K562 (cell line): ENCODE results near the gene HOXA13. TPM values are rescaled to one million over a fixed set of nuclear protein-coding genes. Genes with fewer than 3 reads are reported as not detected.

Source experiments
- ATAC-seq: fragments of 200-7000 bp; cut with Tn5 transposase; 3 replicates; pipeline ENCODE4 v1.9.1; 2020; ENCODE audit warnings: moderate library complexity
- BruUV-seq: library from RNA; stranded (reverse); fragments of 400-500 nt; replicated peaks from 2 replicates; lab custom pipeline; 2021; lab: Mats Ljungman, UMichigan
- CTCF ChIA-PET: fragments of 300-600 bp; formaldehyde crosslinking; extraction: SDS; loops from one replicate; lab custom pipeline; 2021; ENCODE audit warnings: low intra/inter-chr PET ratio; lab: Yijun Ruan, JAX
- POLR2A ChIA-PET: fragments of 300-600, 350-650 bp; sonication (Branson Sonifier 250); formaldehyde crosslinking; extraction: SDS; loops from one replicate; lab custom pipeline; 2021; ENCODE audit warnings: antibody characterized with exemption, inconsistent platforms; lab: Yijun Ruan, JAX
- DNase-seq, 4 experiments: peaks; one replicate each; pipeline versions ENCODE4 v3.0.0 to v3.0.0-alpha.2; 2011 to 2018; ENCODE audit warnings: low spot score in 3 of 4, mixed read lengths in 3 of 4; ENCODE audit errors: extremely low read depth in 1 of 4
- FAIRE-seq: peaks from 2 replicates; lab custom pipeline; 2011; peaks lifted over from hg19 to GRCh38; lab: Jason Lieb, UNC
- H2AFZ ChIP-seq: 2 replicates; pipeline ENCODE4 v1.6.0; 2011; ENCODE audit warnings: low read depth, low read length, control low read depth, inconsistent platforms
- H3K27ac ChIP-seq: fragments of 200-600 bp; 3 replicates; pipeline ENCODE4 v1.8.0; 2011; ENCODE audit warnings: low read depth, mild to moderate bottlenecking, control low read depth, inconsistent platforms, low read length, moderate library complexity, mixed read lengths; ENCODE audit errors: extremely low read depth
- H3K27me3 ChIP-seq, 2 experiments: fragments of 300-600 bp in 1 of 2; 2 replicates in 1 of 2; 3 replicates in 1 of 2; pipeline versions ENCODE4 v1.6.0 to v1.8.0; 2011; ENCODE audit warnings: inconsistent platforms in 2 of 2, low read length in 2 of 2, mild to moderate bottlenecking in 1 of 2, mixed read lengths in 1 of 2, moderate library complexity in 1 of 2; ENCODE audit not compliant: control insufficient read depth in 2 of 2, insufficient read depth in 2 of 2
- H3K36me3 ChIP-seq: fragments of 300-600 bp; 3 replicates; pipeline ENCODE4 v1.8.0; 2011; ENCODE audit warnings: mild to moderate bottlenecking, low read length, inconsistent platforms; ENCODE audit not compliant: control insufficient read depth, insufficient read depth
- H3K4me1 ChIP-seq, 2 experiments: fragments of 200-600 bp in 1 of 2; replicated peaks in 1 of 2; 2 replicates in 1 of 2; 3 replicates in 1 of 2; pipeline versions ENCODE4 v1.5.1 to v1.8.0; 2011; ENCODE audit warnings: inconsistent platforms in 2 of 2, low read length in 2 of 2, mild to moderate bottlenecking in 1 of 2, mixed read lengths in 1 of 2, moderate library complexity in 1 of 2; ENCODE audit not compliant: control insufficient read depth in 2 of 2, insufficient read depth in 2 of 2
- H3K4me2 ChIP-seq: 2 replicates; pipeline ENCODE4 v1.6.1; 2011; ENCODE audit warnings: low read length, control low read depth, inconsistent platforms, mixed read lengths; ENCODE audit not compliant: insufficient read depth
- H3K4me3 ChIP-seq: fragments of 200-600 bp; sonication (generic), shearing (Covaris generic); 2 replicates; pipeline ENCODE4 v1.5.1; 2016; ENCODE audit warnings: control low read depth, inconsistent platforms
- H3K79me2 ChIP-seq: fragments of 200-600 bp; 3 replicates; pipeline ENCODE4 v1.8.0; 2011; ENCODE audit warnings: low read length, inconsistent platforms; ENCODE audit not compliant: control insufficient read depth, insufficient read depth
- H3K9ac ChIP-seq, 2 experiments: 2 replicates each; pipeline versions ENCODE4 v1.6.0 to v1.6.1; 2011; ENCODE audit warnings: low read depth in 2 of 2, low read length in 2 of 2, control low read depth in 1 of 2, inconsistent platforms in 1 of 2, mild to moderate bottlenecking in 1 of 2, mixed read lengths in 1 of 2; ENCODE audit not compliant: insufficient read depth in 1 of 2
- H3K9me1 ChIP-seq: one replicate; pipeline ENCODE4 v1.6.0; 2011; ENCODE audit warnings: inconsistent platforms, mild to moderate bottlenecking, low read length, moderate library complexity; ENCODE audit not compliant: control insufficient read depth, insufficient read depth
- H3K9me3 ChIP-seq: replicated peaks from 2 replicates; pipeline ENCODE4 v1.5.1; 2011; ENCODE audit warnings: low read depth, low read length, inconsistent platforms; ENCODE audit not compliant: control insufficient read depth, insufficient read depth
- H4K20me1 ChIP-seq: replicated peaks from 2 replicates; pipeline ENCODE4 v1.6.1; 2011; ENCODE audit warnings: low read length, inconsistent platforms, mixed read lengths; ENCODE audit not compliant: control insufficient read depth, insufficient read depth
- HMGN3 ChIP-seq: IDR thresholded peaks from 2 replicates; pipeline ENCODE4 v1.6.1; 2011; ENCODE audit warnings: borderline replicate concordance, low read depth, mild to moderate bottlenecking, mixed read lengths, low read length; ENCODE audit not compliant: insufficient read length; ENCODE audit errors: extremely low read depth
- MCM7 ChIP-seq, 2 experiments: fragments of 450-650 bp; IDR thresholded peaks; 2 replicates each; pipeline ENCODE4 v1.6.1; 2016 to 2018
- RBFOX2 ChIP-seq: fragments of 200-400 bp; formaldehyde crosslinking; IDR thresholded peaks from 2 replicates; pipeline ENCODE4 v1.6.1; 2017; ENCODE audit warnings: low read depth, mild to moderate bottlenecking, low read length, moderate library complexity
- SETDB1 ChIP-seq: IDR thresholded peaks from one replicate; pipeline ENCODE4 v1.6.1; 2012; ENCODE audit warnings: low read length, control low read depth, inconsistent platforms
- SOX6 ChIP-seq: fragments of 450-650 bp; IDR thresholded peaks from 2 replicates; pipeline ENCODE4 v1.6.1; 2014; ENCODE audit warnings: mild to moderate bottlenecking
- ZNF146 ChIP-seq: IDR thresholded peaks from one replicate; pipeline ENCODE4 v1.6.1; 2018; ENCODE audit warnings: missing compliant biosample characterization; ENCODE audit not compliant: unreplicated experiment
- ZNF76 ChIP-seq: fragments of 250-450 bp; sonication (Bioruptor Pico); IDR thresholded peaks from 2 replicates; pipeline ENCODE4 v1.4.0; 2020; ENCODE audit warnings: mild to moderate bottlenecking, moderate library complexity, borderline replicate concordance
- WGBS: fragments of 100-300 bp; shearing (Covaris generic); methylation state at CpG from one replicate; pipeline ENCODE4 v1.1.6; 2016; ENCODE audit warnings: low coverage, mixed read lengths; ENCODE audit not compliant: insufficient coverage; ENCODE audit errors: missing lambda C conversion rate; 5-methylcytosine and 5-hydroxymethylcytosine counted together
- in situ Hi-C: fragments of 300-500 bp; cut with MboI; formaldehyde crosslinking; loops from 4 replicates; pipeline ENCODE4 v1.15.0; 2018; ENCODE audit warnings: inconsistent platforms, mixed read lengths
- intact Hi-C: fragments of 100-400 bp; cut with micrococcal nuclease; formaldehyde crosslinking; loops from 2 replicates; pipeline ENCODE4 v1.14.2; 2022
- polyA plus RNA-seq, 8 experiments: library from polyadenylated mRNA; depleted of rRNA in 4 of 8; stranded (reverse) in 5 of 8; unstranded in 3 of 8; fragments of >200 nt; fragmentation: Nextera tagmentation in 2 of 8; fragmentation: Illumina TruSeq in 1 of 8; extraction: Ambion mirVana in 2 of 8; extraction: Trizol in 1 of 8; gene quantifications; 2 replicates each; pipeline versions ENCODE4 v1.2.1 to v1.2.3, GENCODE V29; 2011 to 2014; ENCODE audit warnings: inconsistent platforms in 1 of 8, missing spikeins in 1 of 8
- total RNA-seq, 7 experiments: library from RNA; depleted of rRNA in 6 of 7; stranded (reverse); fragments of >200 nt in 6 of 7; fragmentation: Illumina TruSeq in 2 of 7; extraction: Trizol in 2 of 7; gene quantifications; 2 replicates each; pipeline versions ENCODE4 v1.2.1 to v1.2.3, GENCODE V29; 2011 to 2021; ENCODE audit warnings: low replicate concordance in 1 of 7
- TF ChIP-seq, protein P1 (sequence below): fragments of 250-450 bp; sonication (Bioruptor Pico); IDR thresholded peaks from 2 replicates; pipeline ENCODE4 v1.8.0; 2022; ENCODE audit warnings: moderate library complexity, mild to moderate bottlenecking, inconsistent platforms

Gene HOXA13
- total and polyA plus RNA-seq, 9 of the 15 experiments (the other 6 are each of a cell fraction or from before 2014, with no cell fraction given) = not detected

DNA sequence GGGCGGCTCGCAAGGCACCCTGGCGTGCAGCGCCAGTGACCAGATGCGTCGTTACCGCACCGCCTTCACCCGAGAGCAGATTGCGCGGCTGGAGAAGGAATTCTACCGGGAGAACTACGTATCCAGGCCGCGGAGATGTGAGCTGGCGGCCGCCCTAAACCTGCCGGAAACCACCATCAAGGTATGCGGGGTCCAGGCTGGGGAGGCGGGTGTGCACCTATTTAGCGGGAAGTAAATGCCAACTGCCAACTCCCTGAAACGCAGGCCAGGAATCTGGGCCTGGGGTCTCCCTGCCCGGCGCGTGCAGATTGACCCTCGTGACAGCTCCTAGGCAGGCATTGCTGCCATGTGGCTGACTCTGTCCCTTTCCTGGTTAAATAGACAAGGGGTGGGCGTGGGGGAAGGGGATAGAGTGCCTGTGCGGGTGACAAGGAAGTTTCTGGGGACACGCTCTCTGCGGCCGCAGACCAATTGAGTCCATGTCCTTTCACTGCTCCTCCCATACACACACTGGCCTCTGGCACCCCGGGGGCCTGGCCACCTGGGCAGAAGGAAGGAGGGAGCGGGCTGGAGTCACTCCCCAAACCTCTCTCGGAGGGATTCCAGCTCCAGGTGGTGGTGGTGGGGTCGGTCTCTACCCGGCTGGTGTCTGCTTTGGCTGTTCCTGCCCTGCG, 45.4 kb upstream of the HOXA13 start (continued):
- TF ChIP-seq HMGN3 = no peak
- no peak for TF ChIP-seq SOX6
- TF ChIP-seq ZNF146 (CRISPR knock-in tag) = no peak

DNA sequence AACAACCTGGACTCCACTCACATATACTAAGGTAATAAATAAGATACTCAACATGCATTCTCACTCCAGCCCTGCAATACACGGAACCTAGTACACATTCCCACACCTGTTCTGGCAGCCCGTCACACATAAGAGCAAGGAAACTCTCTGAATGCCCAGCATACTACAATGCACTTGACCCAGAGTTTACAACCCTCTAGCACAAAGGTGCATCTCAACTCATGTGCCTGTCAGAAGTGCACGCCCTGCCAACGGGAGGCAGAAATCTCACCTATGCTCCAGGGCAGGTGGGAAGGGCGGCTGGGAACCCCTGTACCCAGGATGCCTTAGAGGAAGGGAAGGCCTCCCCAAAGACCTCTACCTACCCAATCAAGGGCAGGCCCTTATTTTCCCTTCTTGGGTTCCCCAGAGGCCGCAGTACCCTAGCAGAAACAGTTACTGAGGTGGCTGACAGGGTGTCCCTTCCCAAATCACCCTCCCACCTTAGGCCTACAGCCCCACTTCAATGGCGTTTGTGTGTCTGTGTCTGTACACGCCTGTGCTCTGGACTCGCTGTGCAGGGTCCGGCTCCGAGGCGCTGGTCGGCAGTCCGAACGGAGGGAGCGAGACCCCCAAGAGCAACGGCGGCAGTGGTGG, 44.7 kb upstream of the HOXA13 start:
- Histone ChIP-seq H3K9ac (no peak overlapping the region), H3K4me2 (no peak overlapping the region), H3K27me3 (peaks cover 80 to 94% of the 10 kb centered on the region in 2 experiments), H3K27ac (no peak overlapping the region), H3K4me3 (no peak overlapping the region), H3K36me3 (no peaks in the 10 kb centered on the region), H3K4me1 (peaks cover 0 to 22% of the 10 kb centered on the region in 2 experiments; a peak in 2 of 5 replicates), H3K9me1 (peaks cover 2% of the 10 kb centered on the region), H2AFZ (no peak overlapping the region), H4K20me1 (peaks cover 9% of the 10 kb centered on the region), H3K9me3 (no peaks in the 10 kb centered on the region), H3K79me2 (no peaks in the 10 kb centered on the region)
- in situ Hi-C loops = no loop called here
- WGBS = 7% methylated on average over 15 of the region's 18 CpGs
- no peak for DNase-seq
- intact Hi-C loops = no loop called here
- BruUV-seq = no TSS peak
- ChIA-PET POLR2A (no interaction called here), CTCF (no interaction called here)
- ATAC-seq = no peak
- no peak for TF ChIP-seq MCM7 (IDR thresholded peaks at IDR 0.05)
- no peak for TF ChIP-seq ZNF76
- TF ChIP-seq, protein P1, sequence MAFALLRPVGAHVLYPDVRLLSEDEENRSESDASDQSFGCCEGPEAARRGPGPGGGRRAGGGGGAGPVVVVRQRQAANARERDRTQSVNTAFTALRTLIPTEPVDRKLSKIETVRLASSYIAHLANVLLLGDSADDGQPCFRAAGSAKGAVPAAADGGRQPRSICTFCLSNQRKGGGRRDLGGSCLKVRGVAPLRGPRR (CRISPR knock-in tag) = no peak
- no peak for TF ChIP-seq SETDB1
- no peak for TF ChIP-seq RBFOX2
- no peak for FAIRE-seq
